Endothelial cell of umbilical vein (primary cell): ENCODE results near the gene TMEM131.

Experiments
- EZH2 ChIP-seq: IDR thresholded peaks from 2 replicates; pipeline ENCODE4 v1.6.1; 2012; ENCODE audit warnings: borderline replicate concordance, low read depth, mild to moderate bottlenecking, moderate library complexity, low read length, inconsistent platforms; ENCODE audit not compliant: severe bottlenecking
- FOS ChIP-seq: IDR thresholded peaks from 2 replicates; pipeline ENCODE4 v1.6.1; 2011; ENCODE audit warnings: mild to moderate bottlenecking, low read length, moderate library complexity, borderline replicate concordance; ENCODE audit not compliant: insufficient read depth
- POLR2A ChIP-seq: IDR thresholded peaks from 2 replicates; pipeline ENCODE4 v1.6.1; 2012; ENCODE audit warnings: low read depth, mild to moderate bottlenecking, control low read depth, low read length
- TF ChIP-seq, protein P1 (sequence below), 2 donors: IDR thresholded peaks; 1 replicate in 1 of 2; 2 replicates in 1 of 2; pipeline ENCODE4 v1.5.1; 2011; ENCODE audit warnings: low read length in 2 of 2, mild to moderate bottlenecking in 2 of 2, moderate library complexity in 2 of 2, control low read depth in 1 of 2, inconsistent platforms in 1 of 2, low read depth in 1 of 2; ENCODE audit not compliant: insufficient read depth in 1 of 2; ENCODE audit errors: extremely low read depth in 1 of 2
- TF ChIP-seq, protein P2 (sequence below): IDR thresholded peaks from 2 replicates; pipeline ENCODE4 v1.6.1; 2011; ENCODE audit not compliant: insufficient read depth, insufficient read length

DNA sequence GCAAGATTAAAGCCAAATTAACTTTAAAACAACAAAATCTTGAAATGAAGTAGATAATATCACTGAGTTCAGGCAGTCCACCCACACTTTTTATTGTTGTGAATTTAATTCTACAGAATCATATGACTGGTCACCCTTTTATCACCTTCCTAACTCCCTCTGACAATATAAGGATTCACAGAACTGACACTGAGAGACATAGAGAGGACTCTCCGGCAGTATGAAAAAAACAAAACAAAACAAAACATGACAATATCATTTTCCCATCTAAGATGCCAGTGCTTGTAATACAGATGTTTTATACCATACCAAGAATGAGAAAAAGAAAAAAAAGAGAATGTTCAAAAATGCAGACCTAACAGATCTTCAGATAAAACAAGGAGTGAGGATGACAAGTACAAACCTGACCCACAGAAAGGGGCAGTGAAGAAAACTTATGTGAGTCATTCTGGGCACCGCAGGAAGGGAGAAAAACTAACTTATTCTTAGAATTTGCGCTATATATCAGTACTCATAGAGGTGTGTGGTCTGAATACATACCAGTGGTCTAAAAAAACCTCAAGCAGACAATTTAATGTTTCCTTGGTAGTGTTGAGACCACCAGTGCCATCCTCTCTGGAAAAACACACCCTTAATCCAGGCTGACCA lies 145.7 kb downstream of the TMEM131 start:
- TF ChIP-seq FOS (no peak), POLR2A (no peak), EZH2 (no peak)
- TF ChIP-seq, protein P1, sequence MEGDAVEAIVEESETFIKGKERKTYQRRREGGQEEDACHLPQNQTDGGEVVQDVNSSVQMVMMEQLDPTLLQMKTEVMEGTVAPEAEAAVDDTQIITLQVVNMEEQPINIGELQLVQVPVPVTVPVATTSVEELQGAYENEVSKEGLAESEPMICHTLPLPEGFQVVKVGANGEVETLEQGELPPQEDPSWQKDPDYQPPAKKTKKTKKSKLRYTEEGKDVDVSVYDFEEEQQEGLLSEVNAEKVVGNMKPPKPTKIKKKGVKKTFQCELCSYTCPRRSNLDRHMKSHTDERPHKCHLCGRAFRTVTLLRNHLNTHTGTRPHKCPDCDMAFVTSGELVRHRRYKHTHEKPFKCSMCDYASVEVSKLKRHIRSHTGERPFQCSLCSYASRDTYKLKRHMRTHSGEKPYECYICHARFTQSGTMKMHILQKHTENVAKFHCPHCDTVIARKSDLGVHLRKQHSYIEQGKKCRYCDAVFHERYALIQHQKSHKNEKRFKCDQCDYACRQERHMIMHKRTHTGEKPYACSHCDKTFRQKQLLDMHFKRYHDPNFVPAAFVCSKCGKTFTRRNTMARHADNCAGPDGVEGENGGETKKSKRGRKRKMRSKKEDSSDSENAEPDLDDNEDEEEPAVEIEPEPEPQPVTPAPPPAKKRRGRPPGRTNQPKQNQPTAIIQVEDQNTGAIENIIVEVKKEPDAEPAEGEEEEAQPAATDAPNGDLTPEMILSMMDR (IDR thresholded peaks at IDR 0.05; ENCODE audit: extremely low read depth in 1 of 2, insufficient read depth in 1 of 2, low read depth in 1 of 2, low read length in 2 of 2) = no peak
- TF ChIP-seq, protein P2, sequence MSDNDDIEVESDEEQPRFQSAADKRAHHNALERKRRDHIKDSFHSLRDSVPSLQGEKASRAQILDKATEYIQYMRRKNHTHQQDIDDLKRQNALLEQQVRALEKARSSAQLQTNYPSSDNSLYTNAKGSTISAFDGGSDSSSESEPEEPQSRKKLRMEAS = no peak
